Ishikawa (cell line): ENCODE measurements around the gene GNAO1.

Source experiments
- CEBPB ChIP-seq: IDR thresholded peaks from 2 replicates; pipeline ENCODE4 v1.6.1; 2012
- EGR1 ChIP-seq: IDR thresholded peaks from 2 replicates; pipeline ENCODE4 v1.6.1; 2012
- EP300 ChIP-seq: IDR thresholded peaks from 2 replicates; pipeline ENCODE4 v1.6.1; 2012; ENCODE audit warnings: borderline replicate concordance
- FOXM1 ChIP-seq: IDR thresholded peaks from 2 replicates; pipeline ENCODE4 v1.6.1; 2012; ENCODE audit warnings: low read depth, borderline replicate concordance
- NFIC ChIP-seq: IDR thresholded peaks from 2 replicates; pipeline ENCODE4 v1.6.1; 2012
- RAD21 ChIP-seq: IDR thresholded peaks from 2 replicates; pipeline ENCODE4 v1.6.1; 2012; ENCODE audit warnings: low read depth
- REST ChIP-seq: IDR thresholded peaks from 2 replicates; pipeline ENCODE4 v1.6.1; 2012; ENCODE audit warnings: low read depth, mild to moderate bottlenecking
- TAF1 ChIP-seq: IDR thresholded peaks from 2 replicates; pipeline ENCODE4 v1.6.1; 2012; ENCODE audit warnings: low read depth, mild to moderate bottlenecking
- TEAD4 ChIP-seq: IDR thresholded peaks from 2 replicates; pipeline ENCODE4 v1.6.1; 2012
- YY1 ChIP-seq: IDR thresholded peaks from 2 replicates; pipeline ENCODE4 v1.6.1; 2012; ENCODE audit warnings: low read depth
- ZBTB7A ChIP-seq: IDR thresholded peaks from 2 replicates; pipeline ENCODE4 v1.6.1; 2012; ENCODE audit warnings: low read depth
- TF ChIP-seq, protein P1 (sequence below): IDR thresholded peaks from 2 replicates; pipeline ENCODE4 v1.6.1; 2012
- TF ChIP-seq, protein P2 (sequence below): IDR thresholded peaks from 2 replicates; pipeline ENCODE4 v1.6.1; 2012

- TF ChIP-seq REST, result no peak
- TF ChIP-seq RAD21, result no peak
- TF ChIP-seq ZBTB7A, result no peak; the same call in 1 of the 2 replicates
- TF ChIP-seq, protein P1, sequence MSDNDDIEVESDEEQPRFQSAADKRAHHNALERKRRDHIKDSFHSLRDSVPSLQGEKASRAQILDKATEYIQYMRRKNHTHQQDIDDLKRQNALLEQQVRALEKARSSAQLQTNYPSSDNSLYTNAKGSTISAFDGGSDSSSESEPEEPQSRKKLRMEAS, result no peak
- no peak for TF ChIP-seq EGR1
- TF ChIP-seq TAF1, result no peak
- no peak for TF ChIP-seq EP300
- TF ChIP-seq CEBPB, result no peak
- TF ChIP-seq TEAD4, result no peak
- no peak for TF ChIP-seq NFIC
- TF ChIP-seq YY1, result no peak
- TF ChIP-seq, protein P2, sequence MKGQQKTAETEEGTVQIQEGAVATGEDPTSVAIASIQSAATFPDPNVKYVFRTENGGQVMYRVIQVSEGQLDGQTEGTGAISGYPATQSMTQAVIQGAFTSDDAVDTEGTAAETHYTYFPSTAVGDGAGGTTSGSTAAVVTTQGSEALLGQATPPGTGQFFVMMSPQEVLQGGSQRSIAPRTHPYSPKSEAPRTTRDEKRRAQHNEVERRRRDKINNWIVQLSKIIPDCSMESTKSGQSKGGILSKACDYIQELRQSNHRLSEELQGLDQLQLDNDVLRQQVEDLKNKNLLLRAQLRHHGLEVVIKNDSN, result no peak
- no peak for TF ChIP-seq FOXM1
Observed at GRCh38 chr16:56355786-56356275, 164.5 kb downstream of the GNAO1 start.
